ENCODE data around the gene PPM1J. TPM values are rescaled to one million over a fixed set of nuclear protein-coding genes. Genes with fewer than 3 reads are reported as not detected.
A peak's percentile ranks its signal among the peaks of the same experiment; 100 is the strongest.
"Not testable (repeated sequence)": the region's sequence is repeated elsewhere in the genome, so short reads cannot be mapped to it uniquely, and the experiment has no call there.

PPM1J gene
- total RNA-seq, 2 donors from 2014 or later, result 5.5 to 7.9 TPM

DNA sequence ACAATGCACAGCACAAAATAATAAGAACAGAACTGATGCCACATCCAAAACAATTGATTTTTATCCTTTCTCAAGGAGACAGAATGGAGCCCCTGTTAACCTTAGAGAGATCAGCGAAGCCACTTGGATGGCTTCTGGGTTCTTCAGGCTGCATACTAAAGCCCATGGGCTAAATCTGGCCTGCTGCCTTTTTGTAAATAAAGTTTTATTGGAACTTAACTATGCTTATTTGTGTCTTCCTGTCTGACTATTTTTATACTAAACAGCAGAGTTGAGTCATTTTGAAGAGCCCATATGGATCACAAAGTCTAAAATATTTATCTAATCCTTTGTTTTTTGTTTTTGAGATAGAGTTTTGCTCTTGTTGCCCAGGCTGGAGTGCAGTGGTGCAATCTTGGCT, 16.3 kb upstream of the PPM1J start:
- no peak for DNase-seq (ENCODE audit: low spot score)
- no peaks in the 10 kb centered on the region for H3K4me1 ChIP-seq
- H3K36me3 ChIP-seq, result no peaks in the 10 kb centered on the region
- no peak overlapping the region for H3K27ac ChIP-seq
- no peaks in the 10 kb centered on the region for H3K9me3 ChIP-seq
- no peaks in the 10 kb centered on the region for H3K27me3 ChIP-seq
- TF ChIP-seq, protein P1, sequence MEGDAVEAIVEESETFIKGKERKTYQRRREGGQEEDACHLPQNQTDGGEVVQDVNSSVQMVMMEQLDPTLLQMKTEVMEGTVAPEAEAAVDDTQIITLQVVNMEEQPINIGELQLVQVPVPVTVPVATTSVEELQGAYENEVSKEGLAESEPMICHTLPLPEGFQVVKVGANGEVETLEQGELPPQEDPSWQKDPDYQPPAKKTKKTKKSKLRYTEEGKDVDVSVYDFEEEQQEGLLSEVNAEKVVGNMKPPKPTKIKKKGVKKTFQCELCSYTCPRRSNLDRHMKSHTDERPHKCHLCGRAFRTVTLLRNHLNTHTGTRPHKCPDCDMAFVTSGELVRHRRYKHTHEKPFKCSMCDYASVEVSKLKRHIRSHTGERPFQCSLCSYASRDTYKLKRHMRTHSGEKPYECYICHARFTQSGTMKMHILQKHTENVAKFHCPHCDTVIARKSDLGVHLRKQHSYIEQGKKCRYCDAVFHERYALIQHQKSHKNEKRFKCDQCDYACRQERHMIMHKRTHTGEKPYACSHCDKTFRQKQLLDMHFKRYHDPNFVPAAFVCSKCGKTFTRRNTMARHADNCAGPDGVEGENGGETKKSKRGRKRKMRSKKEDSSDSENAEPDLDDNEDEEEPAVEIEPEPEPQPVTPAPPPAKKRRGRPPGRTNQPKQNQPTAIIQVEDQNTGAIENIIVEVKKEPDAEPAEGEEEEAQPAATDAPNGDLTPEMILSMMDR (IDR thresholded peaks at IDR 0.05), result no peak
- no peak overlapping the region for H3K4me3 ChIP-seq

GRCh38 chr1:112729909-112730308, 14.8 kb upstream of the PPM1J start:
- no peaks in the 10 kb centered on the region for H3K9me3 ChIP-seq
- H3K36me3 ChIP-seq, result no peaks in the 10 kb centered on the region
- TF ChIP-seq, protein P1 (IDR thresholded peaks at IDR 0.05), result no peak
- no peaks in the 10 kb centered on the region for H3K4me1 ChIP-seq
- no peak for DNase-seq (ENCODE audit: low spot score)
- no peak overlapping the region for H3K27ac ChIP-seq
- H3K27me3 ChIP-seq, result no peaks in the 10 kb centered on the region
- no peak overlapping the region for H3K4me3 ChIP-seq

GRCh38 chr1:112729011-112729410, 13.9 kb upstream of the PPM1J start:
- not testable (repeated sequence) for H3K9me3 ChIP-seq; H3K36me3 ChIP-seq; DNase-seq (ENCODE audit: low spot score); H3K27me3 ChIP-seq; H3K27ac ChIP-seq; H3K4me3 ChIP-seq; H3K4me1 ChIP-seq

GRCh38 chr1:112728306-112728971, 13.3 kb upstream of the PPM1J start:
- H3K9me3 ChIP-seq; DNase-seq (ENCODE audit: low spot score): not testable (repeated sequence)

GRCh38 chr1:112727716-112728115, 12.6 kb upstream of the PPM1J start:
- H3K4me1 ChIP-seq, result peaks cover 0 to 6% of the 10 kb centered on the region in 2 donors
- TF ChIP-seq, protein P1 (IDR thresholded peaks at IDR 0.05), result no peak
- H3K9me3 ChIP-seq, result no peaks in the 10 kb centered on the region
- no peak overlapping the region for H3K4me3 ChIP-seq
- no peaks in the 10 kb centered on the region for H3K36me3 ChIP-seq
- no peak for DNase-seq (ENCODE audit: low spot score)
- H3K27me3 ChIP-seq, result no peaks in the 10 kb centered on the region
- no peak overlapping the region for H3K27ac ChIP-seq

More at GRCh38 chr1:112728306-112728971, 13.3 kb upstream of the PPM1J start:
- not testable (repeated sequence) for H3K4me3 ChIP-seq, H3K27ac ChIP-seq, H3K4me1 ChIP-seq, H3K36me3 ChIP-seq, H3K27me3 ChIP-seq

DNA sequence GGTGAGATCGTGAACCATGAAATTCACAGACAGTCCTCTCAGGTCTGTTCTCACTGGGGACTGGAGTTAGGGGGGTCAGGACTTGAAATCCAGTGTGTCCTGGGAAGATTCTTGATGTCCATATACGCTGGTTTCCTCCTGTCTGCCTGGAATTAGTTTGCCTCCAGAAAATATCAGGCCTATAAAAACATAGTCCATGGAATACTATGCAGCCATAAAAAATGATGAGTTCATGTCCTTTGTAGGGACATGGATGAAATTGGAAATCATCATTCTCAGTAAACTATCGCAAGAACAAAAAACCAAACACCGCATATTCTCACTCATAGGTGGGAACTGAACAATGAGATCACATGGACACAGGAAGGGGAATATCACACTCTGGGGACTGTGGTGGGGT, 9.1 kb upstream of the PPM1J start:
- peaks cover 0 to 13% of the 10 kb centered on the region in 2 donors for H3K4me1 ChIP-seq
- not testable (repeated sequence) for H3K4me3 ChIP-seq; H3K36me3 ChIP-seq; H3K27ac ChIP-seq; H3K9me3 ChIP-seq; DNase-seq (ENCODE audit: low spot score); H3K27me3 ChIP-seq

GRCh38 chr1:112723511-112723839, 8.3 kb upstream of the PPM1J start:
- TF ChIP-seq, protein P1 (IDR thresholded peaks at IDR 0.05), result no peak
- no peak overlapping the region for H3K27ac ChIP-seq
- H3K4me3 ChIP-seq, result no peak overlapping the region

More at GRCh38 chr1:112723511-112723839, 8.3 kb upstream of the PPM1J start:
- DNase-seq (ENCODE audit: low spot score), result peak; percentile 50
- no peaks in the 10 kb centered on the region for H3K27me3 ChIP-seq
- no peaks in the 10 kb centered on the region for H3K36me3 ChIP-seq
- H3K9me3 ChIP-seq, result no peaks in the 10 kb centered on the region
- H3K4me1 ChIP-seq, result peaks cover 0 to 17% of the 10 kb centered on the region in 2 donors
